ENCODE results near the gene PRRT1.

- TF ChIP-seq, protein P1, sequence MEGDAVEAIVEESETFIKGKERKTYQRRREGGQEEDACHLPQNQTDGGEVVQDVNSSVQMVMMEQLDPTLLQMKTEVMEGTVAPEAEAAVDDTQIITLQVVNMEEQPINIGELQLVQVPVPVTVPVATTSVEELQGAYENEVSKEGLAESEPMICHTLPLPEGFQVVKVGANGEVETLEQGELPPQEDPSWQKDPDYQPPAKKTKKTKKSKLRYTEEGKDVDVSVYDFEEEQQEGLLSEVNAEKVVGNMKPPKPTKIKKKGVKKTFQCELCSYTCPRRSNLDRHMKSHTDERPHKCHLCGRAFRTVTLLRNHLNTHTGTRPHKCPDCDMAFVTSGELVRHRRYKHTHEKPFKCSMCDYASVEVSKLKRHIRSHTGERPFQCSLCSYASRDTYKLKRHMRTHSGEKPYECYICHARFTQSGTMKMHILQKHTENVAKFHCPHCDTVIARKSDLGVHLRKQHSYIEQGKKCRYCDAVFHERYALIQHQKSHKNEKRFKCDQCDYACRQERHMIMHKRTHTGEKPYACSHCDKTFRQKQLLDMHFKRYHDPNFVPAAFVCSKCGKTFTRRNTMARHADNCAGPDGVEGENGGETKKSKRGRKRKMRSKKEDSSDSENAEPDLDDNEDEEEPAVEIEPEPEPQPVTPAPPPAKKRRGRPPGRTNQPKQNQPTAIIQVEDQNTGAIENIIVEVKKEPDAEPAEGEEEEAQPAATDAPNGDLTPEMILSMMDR (IDR thresholded peaks at IDR 0.05), result no peak
- no peak for TF ChIP-seq POLR2A (IDR thresholded peaks at IDR 0.05)
Measured at GRCh38 chr6:32170294-32170693, 18.6 kb upstream of the PRRT1 start.
